Stimulated activated CD4-positive, alpha-beta T cell treated with anti-CD3 and anti-CD28 coated beads, Interleukin-4, amount 100 ng/mL, for 48 hours (primary cell): ENCODE results near the gene DOCK2.

ENCODE experiments used
- DNase-seq, 2 donors: peaks; one replicate each; pipeline ENCODE4 v3.0.0-alpha.2; 2020; ENCODE audit warnings: low read depth in 2 of 2

The DOCK2 gene

DNA sequence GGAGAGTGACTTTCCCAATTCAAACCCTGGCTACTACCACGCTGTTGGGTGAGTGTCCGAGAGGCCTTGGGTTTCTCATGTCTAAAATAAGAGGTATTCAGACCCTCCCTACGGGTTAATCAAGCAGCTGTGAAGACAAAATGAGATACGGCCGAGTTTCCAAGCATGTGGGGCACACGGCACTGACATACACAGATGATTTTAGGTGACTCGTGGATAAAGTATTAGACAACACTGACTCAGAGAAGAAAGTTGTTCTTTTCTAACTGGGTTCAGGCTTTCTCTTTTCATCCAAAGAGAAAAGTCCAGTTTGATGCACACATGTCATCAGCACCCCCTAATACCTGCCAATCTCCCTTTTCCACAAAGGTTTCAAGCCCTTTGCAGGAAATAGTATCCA, 484.2 kb downstream of the DOCK2 start:
- no peak for DNase-seq

DNA sequence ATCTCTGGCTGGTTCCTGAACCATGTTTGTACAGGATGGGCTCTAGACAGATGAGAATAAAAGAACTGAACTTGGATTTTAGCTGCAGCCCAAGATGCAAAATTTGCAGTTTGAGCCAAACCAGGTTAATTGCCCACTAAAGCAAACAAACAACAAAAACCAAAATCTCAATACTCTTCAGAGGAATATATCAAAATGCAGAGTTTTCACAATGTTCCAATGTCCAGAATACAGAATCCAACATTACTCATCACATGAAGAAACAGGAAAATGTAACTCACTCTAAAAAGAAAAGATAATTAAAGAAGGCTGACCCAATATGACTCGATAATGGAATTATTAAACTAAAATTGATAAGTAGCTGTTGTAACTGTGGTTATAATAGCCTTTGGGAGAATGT, 489.0 kb downstream of the DOCK2 start:
- no peak for DNase-seq

DNA sequence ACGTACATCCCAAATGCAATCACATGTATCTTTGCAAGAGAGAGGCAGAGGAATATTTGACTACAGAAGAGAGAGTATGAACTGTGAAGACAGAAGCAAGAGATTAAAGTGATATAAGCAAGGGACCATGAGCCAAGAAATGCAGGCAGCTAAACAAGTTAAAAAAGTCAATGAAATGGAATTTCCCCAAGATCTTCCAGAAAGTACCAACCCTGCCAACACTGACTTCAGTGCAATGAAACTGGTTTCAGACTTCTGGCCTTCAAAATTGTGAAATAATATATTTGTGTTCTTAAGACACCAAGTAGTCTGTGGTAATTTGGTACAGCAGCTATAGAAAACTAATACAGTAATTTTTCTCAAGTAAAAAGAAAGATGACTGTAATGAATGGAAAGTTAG, 489.6 kb downstream of the DOCK2 start:
- no peak for DNase-seq

DNA sequence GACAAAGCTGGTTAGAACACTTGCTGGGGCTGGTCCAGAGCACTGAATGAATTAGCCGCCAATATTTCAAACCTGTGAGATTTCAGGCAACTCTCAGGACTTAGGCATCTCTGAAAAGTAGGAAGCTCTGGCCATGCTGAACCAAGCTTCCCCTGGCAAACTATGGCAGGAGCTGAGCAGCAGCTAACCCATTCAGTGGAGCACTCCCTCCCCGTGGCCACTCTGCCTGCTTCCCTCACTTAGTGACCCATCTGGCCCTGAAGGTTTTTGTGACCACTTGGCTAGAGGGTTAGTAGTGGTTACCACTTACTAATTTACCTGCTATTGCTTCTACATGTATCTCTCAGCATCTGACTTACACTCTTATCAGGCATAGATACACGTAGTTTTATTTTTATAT, 494.2 kb downstream of the DOCK2 start:
- no peak for DNase-seq

DNA sequence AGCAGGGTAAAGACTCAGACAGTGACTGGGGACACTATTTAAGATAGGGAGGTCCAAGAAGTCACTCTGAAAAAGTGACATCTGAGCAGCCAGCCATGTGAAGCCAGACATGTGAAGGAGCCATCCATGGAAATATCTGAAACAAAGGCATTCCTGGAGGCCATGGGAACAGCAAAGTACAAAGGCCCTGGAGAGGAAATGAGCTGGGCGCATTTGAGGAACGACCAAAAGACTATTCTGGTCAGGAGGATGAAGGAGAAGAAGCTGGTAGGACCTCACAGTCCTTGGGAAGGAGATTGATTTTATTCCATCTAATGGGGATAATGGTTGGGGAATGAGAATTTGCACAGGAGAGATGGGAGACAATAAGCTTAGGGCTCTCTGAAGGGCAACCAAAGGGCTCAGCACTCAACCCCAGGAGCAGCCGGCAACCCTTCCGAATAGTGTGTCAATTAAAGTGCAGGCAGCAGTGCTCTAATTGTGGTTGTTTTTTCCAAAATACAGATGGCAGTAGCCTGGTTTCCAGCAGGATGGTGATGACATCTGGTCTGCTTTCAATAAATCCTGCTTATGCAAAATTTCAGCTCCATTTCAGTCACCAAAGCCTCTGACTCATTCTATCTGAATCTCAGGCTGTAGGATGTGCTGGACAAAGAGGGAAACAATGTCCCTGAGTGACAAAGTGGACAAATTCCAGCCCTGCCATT, 495.3 kb downstream of the DOCK2 start:
- DNase-seq, result no peak
